Measurements from ENCODE around the gene PDE4B.

DNA sequence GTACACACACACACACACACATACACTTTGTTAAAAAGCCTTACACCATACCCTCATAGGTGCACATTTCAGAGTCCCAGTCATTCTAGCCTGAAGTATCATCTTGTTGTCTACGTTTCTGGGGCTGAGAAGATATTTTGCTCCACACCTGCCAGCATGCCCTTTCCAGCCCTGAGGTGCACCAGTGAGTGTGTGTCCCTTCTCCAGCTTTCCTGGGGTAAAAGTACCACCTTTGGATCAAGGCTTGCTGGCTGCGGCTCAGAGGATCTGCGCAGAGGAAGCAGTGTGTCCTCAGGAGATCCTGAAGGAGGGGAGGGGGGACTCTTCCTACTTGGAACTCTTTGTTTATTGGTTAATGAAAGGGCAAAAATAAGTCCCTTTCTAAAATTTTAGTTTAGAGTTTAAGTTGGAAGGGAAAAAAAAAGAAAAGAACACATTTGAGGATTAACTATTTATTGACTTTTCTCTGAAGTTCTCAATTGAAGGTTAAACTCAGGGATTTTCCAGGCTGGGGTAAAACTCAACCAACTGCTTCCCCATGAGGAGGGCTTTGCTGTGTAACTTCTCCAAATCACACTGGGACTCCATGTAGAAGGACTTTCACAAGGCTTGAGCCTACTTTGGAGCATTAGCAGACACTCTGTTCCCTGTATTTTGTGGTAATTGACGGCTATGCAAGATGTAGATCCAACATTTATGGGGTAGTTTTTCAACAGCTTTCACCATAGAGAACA lies 540.9 kb downstream of the PDE4B start:
- TF ChIP-seq POLR2A (IDR thresholded peaks at IDR 0.05) (no peak), POLR2AphosphoS5 (IDR thresholded peaks at IDR 0.05) (peak; percentile 26)
- TF ChIP-seq, protein P1, sequence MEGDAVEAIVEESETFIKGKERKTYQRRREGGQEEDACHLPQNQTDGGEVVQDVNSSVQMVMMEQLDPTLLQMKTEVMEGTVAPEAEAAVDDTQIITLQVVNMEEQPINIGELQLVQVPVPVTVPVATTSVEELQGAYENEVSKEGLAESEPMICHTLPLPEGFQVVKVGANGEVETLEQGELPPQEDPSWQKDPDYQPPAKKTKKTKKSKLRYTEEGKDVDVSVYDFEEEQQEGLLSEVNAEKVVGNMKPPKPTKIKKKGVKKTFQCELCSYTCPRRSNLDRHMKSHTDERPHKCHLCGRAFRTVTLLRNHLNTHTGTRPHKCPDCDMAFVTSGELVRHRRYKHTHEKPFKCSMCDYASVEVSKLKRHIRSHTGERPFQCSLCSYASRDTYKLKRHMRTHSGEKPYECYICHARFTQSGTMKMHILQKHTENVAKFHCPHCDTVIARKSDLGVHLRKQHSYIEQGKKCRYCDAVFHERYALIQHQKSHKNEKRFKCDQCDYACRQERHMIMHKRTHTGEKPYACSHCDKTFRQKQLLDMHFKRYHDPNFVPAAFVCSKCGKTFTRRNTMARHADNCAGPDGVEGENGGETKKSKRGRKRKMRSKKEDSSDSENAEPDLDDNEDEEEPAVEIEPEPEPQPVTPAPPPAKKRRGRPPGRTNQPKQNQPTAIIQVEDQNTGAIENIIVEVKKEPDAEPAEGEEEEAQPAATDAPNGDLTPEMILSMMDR (IDR thresholded peaks at IDR 0.05), result no peak
